ENCODE data around the gene ENDOG.

- TF ChIP-seq CTCF (conservative IDR thresholded peaks at IDR 0.05) (no peak), ZFX (IDR thresholded peaks at IDR 0.05) (no peak)
Observed at GRCh38 chr9:128862401-128862851, 44.1 kb downstream of the ENDOG start.

All from C4-2B (cell line).